H9 (cell line): ENCODE data around the gene PPP1R3C. TPM values are rescaled to one million over a fixed set of nuclear protein-coding genes. Genes with fewer than 3 reads are reported as not detected.

Experiments used
- DNase-seq: peaks from one replicate; pipeline ENCODE4 v3.0.0-alpha.2; 2017
- H2AFZ ChIP-seq: one replicate; pipeline ENCODE4 v1.6.1; 2013; ENCODE audit warnings: mild to moderate bottlenecking, low read length, control low read depth, moderate library complexity
- H2AK5ac ChIP-seq: 2 replicates; pipeline ENCODE4 v1.6.1; 2013; ENCODE audit warnings: low read length, control low read depth, mixed read lengths; ENCODE audit not compliant: insufficient read length
- H2BK120ac ChIP-seq: one replicate; pipeline ENCODE4 v1.6.1; 2013; ENCODE audit warnings: low read depth, mild to moderate bottlenecking, low read length, control low read depth, inconsistent platforms; ENCODE audit not compliant: poor library complexity, severe bottlenecking
- H2BK12ac ChIP-seq: 2 replicates; pipeline ENCODE4 v1.6.1; 2013; ENCODE audit warnings: low read length, control low read depth, mixed read lengths, low read depth; ENCODE audit not compliant: insufficient read length
- H2BK15ac ChIP-seq: 2 replicates; pipeline ENCODE4 v1.6.1; 2013; ENCODE audit warnings: low read depth, low read length, control low read depth
- H2BK20ac ChIP-seq: one replicate; pipeline ENCODE4 v1.6.1; 2013; ENCODE audit warnings: low read depth, mild to moderate bottlenecking, low read length, control low read depth, inconsistent platforms; ENCODE audit not compliant: poor library complexity, severe bottlenecking
- H2BK5ac ChIP-seq: 2 replicates; pipeline ENCODE4 v1.6.1; 2013; ENCODE audit warnings: low read length, control low read depth, mixed read lengths; ENCODE audit not compliant: insufficient read length
- H3K14ac ChIP-seq: 2 replicates; pipeline ENCODE4 v1.6.1; 2013; ENCODE audit warnings: low read length, control low read depth; ENCODE audit not compliant: insufficient read depth
- H3K18ac ChIP-seq: 2 replicates; pipeline ENCODE4 v1.6.1; 2013; ENCODE audit warnings: low read depth, mild to moderate bottlenecking, mixed read lengths, low read length, control low read depth; ENCODE audit not compliant: insufficient read length
- H3K23ac ChIP-seq: 2 replicates; pipeline ENCODE4 v1.6.1; 2013; ENCODE audit warnings: low read length, control low read depth, mixed read lengths, low read depth; ENCODE audit not compliant: insufficient read length
- H3K23me2 ChIP-seq: 2 replicates; pipeline ENCODE4 v1.6.1; 2013; ENCODE audit warnings: low read depth, mild to moderate bottlenecking, mixed read lengths, low read length, control low read depth; ENCODE audit not compliant: insufficient read length, poor library complexity, severe bottlenecking
- H3K27ac ChIP-seq: 2 replicates; pipeline ENCODE4 v1.5.1; 2013; ENCODE audit warnings: low read length, control low read depth, mixed read lengths, low read depth; ENCODE audit not compliant: insufficient read length
- H3K27me3 ChIP-seq: 2 replicates; pipeline ENCODE4 v1.6.1; 2013; ENCODE audit warnings: low read length, control low read depth, inconsistent platforms; ENCODE audit not compliant: insufficient read depth
- H3K4ac ChIP-seq: 2 replicates; pipeline ENCODE4 v1.6.1; 2013; ENCODE audit warnings: low read depth, mild to moderate bottlenecking, control low read depth, inconsistent platforms, low read length, moderate library complexity
- H3K4me1 ChIP-seq: 2 replicates; pipeline ENCODE4 v1.6.1; 2013; ENCODE audit warnings: low read length, control low read depth, inconsistent platforms; ENCODE audit not compliant: insufficient read depth
- H3K4me2 ChIP-seq: 2 replicates; pipeline ENCODE4 v1.6.1; 2013; ENCODE audit warnings: low read length, control low read depth, mixed read lengths; ENCODE audit not compliant: insufficient read length, insufficient read depth
- H3K56ac ChIP-seq: 2 replicates; pipeline ENCODE4 v1.6.1; 2013; ENCODE audit warnings: low read depth, mild to moderate bottlenecking, mixed read lengths, low read length, control low read depth; ENCODE audit not compliant: insufficient read length
- H3K79me1 ChIP-seq: 2 replicates; pipeline ENCODE4 v1.6.1; 2013; ENCODE audit warnings: low read depth, mild to moderate bottlenecking, moderate library complexity, low read length, control low read depth, inconsistent platforms; ENCODE audit not compliant: insufficient read depth, poor library complexity, severe bottlenecking
- H3K79me2 ChIP-seq: 2 replicates; pipeline ENCODE4 v1.6.1; 2013; ENCODE audit warnings: low read length, control low read depth, inconsistent platforms; ENCODE audit not compliant: insufficient read depth
- H3K9ac ChIP-seq: 2 replicates; pipeline ENCODE4 v1.6.1; 2013; ENCODE audit warnings: low read length, control low read depth, mixed read lengths; ENCODE audit not compliant: insufficient read length; ENCODE audit errors: extremely low read depth
- H3K9me3 ChIP-seq: one replicate; pipeline ENCODE4 v1.6.1; 2013; ENCODE audit warnings: low read depth, low read length, inconsistent platforms; ENCODE audit not compliant: control insufficient read depth
- H3T11ph ChIP-seq: one replicate; pipeline ENCODE4 v1.6.1; 2013; ENCODE audit warnings: mild to moderate bottlenecking, low read length, control low read depth, inconsistent platforms
- H4K20me1 ChIP-seq: one replicate; pipeline ENCODE4 v1.6.1; 2013; ENCODE audit not compliant: control insufficient read depth, insufficient read length, insufficient read depth
- H4K5ac ChIP-seq: 2 replicates; pipeline ENCODE4 v1.6.1; 2013; ENCODE audit warnings: low read depth, mild to moderate bottlenecking, mixed read lengths, low read length, control low read depth; ENCODE audit not compliant: insufficient read length
- H4K8ac ChIP-seq: replicated peaks from 2 replicates; pipeline ENCODE4 v1.6.1; 2013; ENCODE audit warnings: low read length, control low read depth, mixed read lengths, low read depth; ENCODE audit not compliant: insufficient read length
- H4K91ac ChIP-seq: 2 replicates; pipeline ENCODE4 v1.6.1; 2013; ENCODE audit warnings: low read depth, mild to moderate bottlenecking, moderate library complexity, mixed read lengths, low read length, control low read depth; ENCODE audit not compliant: insufficient read length
- H3K27ac Mint-ChIP-seq, 3 experiments: 2 replicates in 2 of 3; 3 replicates in 1 of 3; pipeline ENCODE4 v1.8.0; 2020 to 2021; ENCODE audit warnings: mixed read lengths in 3 of 3, mild to moderate bottlenecking in 1 of 3, moderate library complexity in 1 of 3
- H3K27me3 Mint-ChIP-seq: 2 replicates; pipeline ENCODE4 v1.8.0; 2021; ENCODE audit warnings: low read depth, mild to moderate bottlenecking, moderate library complexity, mixed read lengths
- H3K36me3 Mint-ChIP-seq, 3 experiments: 2 replicates in 2 of 3; 3 replicates in 1 of 3; pipeline ENCODE4 v1.8.0; 2020 to 2021; ENCODE audit warnings: low read depth in 3 of 3, mixed read lengths in 3 of 3; ENCODE audit not compliant: insufficient read depth in 1 of 3
- H3K4me1 Mint-ChIP-seq, 2 experiments: 2 replicates each; pipeline ENCODE4 v1.8.0; 2020; ENCODE audit warnings: mixed read lengths in 2 of 2
- H3K4me3 Mint-ChIP-seq, 2 experiments: 2 replicates in 1 of 2; 3 replicates in 1 of 2; pipeline ENCODE4 v1.8.0; 2020 to 2021; ENCODE audit warnings: mild to moderate bottlenecking in 2 of 2, mixed read lengths in 2 of 2, moderate library complexity in 1 of 2
- H3K9me3 Mint-ChIP-seq, 2 experiments: 2 replicates in 1 of 2; 3 replicates in 1 of 2; pipeline ENCODE4 v1.8.0; 2020; ENCODE audit warnings: mild to moderate bottlenecking in 2 of 2, mixed read lengths in 2 of 2, moderate library complexity in 1 of 2
- WGBS: extraction: QIAGEN DNeasy Blood & Tissue Kit; methylation state at CpG from one replicate; pipeline ENCODE4 v1.1.7; 2013; ENCODE audit warnings: missing lambda C conversion rate, low lambda C conversion rate, mixed read lengths; ENCODE audit not compliant: insufficient read length; ENCODE audit errors: extremely low coverage; 5-methylcytosine and 5-hydroxymethylcytosine counted together
- total RNA-seq: library from RNA; stranded (reverse); gene quantifications from 2 replicates; pipeline ENCODE4 v1.2.1, GENCODE V29; 2021
- TF ChIP-seq, protein P1 (sequence below): fragments of 200-600 bp; sonication (generic); conservative IDR thresholded peaks from 3 replicates; pipeline ENCODE4 v1.8.0; 2021; ENCODE audit warnings: antibody characterized with exemption, mild to moderate bottlenecking

PPP1R3C gene
- total RNA-seq, 1 experiment from 2014 or later = 1.2 TPM

DNA sequence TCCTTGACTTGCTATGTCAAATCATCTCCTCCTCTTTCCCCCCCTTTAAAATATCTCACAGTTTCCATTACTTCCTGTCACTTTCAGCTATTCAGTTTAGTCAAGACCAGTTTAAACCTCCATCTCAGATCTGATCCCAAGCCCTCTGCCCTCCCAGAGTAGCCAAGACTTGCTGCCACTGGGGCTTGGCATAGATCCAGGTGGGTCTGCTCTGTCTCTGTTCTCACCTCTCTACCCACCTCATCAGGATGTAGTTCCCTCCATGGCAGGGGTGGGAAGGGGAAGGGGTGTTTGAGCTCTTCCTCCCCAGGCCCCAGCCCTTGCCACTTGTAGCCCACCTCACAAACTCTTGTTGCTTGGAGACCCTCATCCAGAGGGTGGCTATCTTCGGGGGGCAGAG lies 22.0 kb downstream of the PPP1R3C start:
- Histone ChIP-seq H3K18ac (no peak overlapping the region), H2BK12ac (no peak overlapping the region), H3K4me2 (no peak overlapping the region), H3K9ac (no peak overlapping the region), H3K9me3 (no peaks in the 10 kb centered on the region), H3K79me1 (no peaks in the 10 kb centered on the region), H2BK5ac (no peak overlapping the region), H3K56ac (no peak overlapping the region), H2AK5ac (no peak overlapping the region), H3K27me3 (no peaks in the 10 kb centered on the region), H2BK120ac (no peak overlapping the region), H4K91ac (no peak overlapping the region), H3K14ac (no peak overlapping the region), H4K20me1 (no peaks in the 10 kb centered on the region), H2BK15ac (no peak overlapping the region), H3T11ph (no peak overlapping the region), H4K8ac (no peak overlapping the region), H2BK20ac (no peak overlapping the region), H3K27ac (no peak overlapping the region), H3K4ac (no peak overlapping the region), H4K5ac (no peak overlapping the region), H3K4me1 (no peaks in the 10 kb centered on the region), H3K23ac (no peak overlapping the region), H2AFZ (no peak overlapping the region), H3K23me2 (no peaks in the 10 kb centered on the region), H3K79me2 (no peaks in the 10 kb centered on the region)
- no peak overlapping the region for H3K4me3 Mint-ChIP-seq
- H3K36me3 Mint-ChIP-seq = peaks cover 0 to 6% (median under 1%) of the 10 kb centered on the region in 3 experiments; a peak in 1 of 7 replicates
- TF ChIP-seq, protein P1, sequence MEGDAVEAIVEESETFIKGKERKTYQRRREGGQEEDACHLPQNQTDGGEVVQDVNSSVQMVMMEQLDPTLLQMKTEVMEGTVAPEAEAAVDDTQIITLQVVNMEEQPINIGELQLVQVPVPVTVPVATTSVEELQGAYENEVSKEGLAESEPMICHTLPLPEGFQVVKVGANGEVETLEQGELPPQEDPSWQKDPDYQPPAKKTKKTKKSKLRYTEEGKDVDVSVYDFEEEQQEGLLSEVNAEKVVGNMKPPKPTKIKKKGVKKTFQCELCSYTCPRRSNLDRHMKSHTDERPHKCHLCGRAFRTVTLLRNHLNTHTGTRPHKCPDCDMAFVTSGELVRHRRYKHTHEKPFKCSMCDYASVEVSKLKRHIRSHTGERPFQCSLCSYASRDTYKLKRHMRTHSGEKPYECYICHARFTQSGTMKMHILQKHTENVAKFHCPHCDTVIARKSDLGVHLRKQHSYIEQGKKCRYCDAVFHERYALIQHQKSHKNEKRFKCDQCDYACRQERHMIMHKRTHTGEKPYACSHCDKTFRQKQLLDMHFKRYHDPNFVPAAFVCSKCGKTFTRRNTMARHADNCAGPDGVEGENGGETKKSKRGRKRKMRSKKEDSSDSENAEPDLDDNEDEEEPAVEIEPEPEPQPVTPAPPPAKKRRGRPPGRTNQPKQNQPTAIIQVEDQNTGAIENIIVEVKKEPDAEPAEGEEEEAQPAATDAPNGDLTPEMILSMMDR = no peak
- peaks cover 5 to 6% of the 10 kb centered on the region in 2 experiments; a peak in 4 of 5 replicates for H3K9me3 Mint-ChIP-seq
- no CpG with 5 or more reads among the region's 1 CpG for WGBS
- no peak for DNase-seq
- no peak overlapping the region; a peak in 1 of 7 replicates for H3K27ac Mint-ChIP-seq
- H3K4me1 Mint-ChIP-seq = no peaks in the 10 kb centered on the region
- no peaks in the 10 kb centered on the region for H3K27me3 Mint-ChIP-seq
